PC-3 (cell line): ENCODE measurements around the gene ASB16. TPM values are rescaled to one million over a fixed set of nuclear protein-coding genes. Genes with fewer than 3 reads are reported as not detected.

ENCODE experiments used
- ATAC-seq: fragments of 200-7000 bp; cut with Tn5 transposase; 2 replicates; pipeline ENCODE4 v1.9.1; 2020; ENCODE audit warnings: mild to moderate bottlenecking, moderate library complexity
- BruUV-seq: library from RNA; stranded (reverse); fragments of 400-500 nt; replicated peaks from 2 replicates; lab custom pipeline; 2021; lab: Mats Ljungman, UMichigan
- CTCF ChIA-PET: fragments of 300-600 bp; sonication (Branson Sonifier 250); formaldehyde crosslinking; loops from one replicate; lab custom pipeline; 2022; ENCODE audit warnings: antibody characterized with exemption; lab: Charles Lee
- POLR2A ChIA-PET: fragments of 300-600 bp; sonication (Branson Sonifier 250); formaldehyde crosslinking; loops from one replicate; lab custom pipeline; 2022; ENCODE audit warnings: antibody characterized with exemption; ENCODE audit not compliant: unreplicated experiment; lab: Charles Lee
- DNase-seq: peaks from one replicate; pipeline ENCODE4 v3.0.0-alpha.2; 2015
- H2AFZ ChIP-seq: fragments of 300-600 bp; sonication (generic); 2 replicates; pipeline ENCODE4 v1.6.0; 2016; ENCODE audit warnings: antibody characterized with exemption, low read length
- H3F3A ChIP-seq: fragments of 300-600 bp; sonication (generic); one replicate; pipeline ENCODE4 v1.6.0; 2017; ENCODE audit warnings: antibody characterized with exemption, low read length, control low read depth, mild to moderate bottlenecking; ENCODE audit not compliant: unreplicated experiment
- H3K27ac ChIP-seq: fragments of 300-600 bp; sonication (generic); 2 replicates; pipeline ENCODE4 v1.5.1; 2016; ENCODE audit warnings: mild to moderate bottlenecking, low read length
- H3K27me3 ChIP-seq: fragments of 300-600 bp; sonication (generic); 2 replicates; pipeline ENCODE4 v1.6.1; 2016; ENCODE audit warnings: low read length, mixed read lengths
- H3K36me3 ChIP-seq: fragments of 300-600 bp; sonication (generic); 2 replicates; pipeline ENCODE4 v1.6.1; 2016; ENCODE audit warnings: low read depth, mixed run types, low read length, mixed read lengths
- H3K4me1 ChIP-seq: fragments of 300-600 bp; sonication (generic); 2 replicates; pipeline ENCODE4 v1.5.1; 2016; ENCODE audit warnings: low read length; ENCODE audit not compliant: insufficient read depth
- H3K4me2 ChIP-seq: fragments of 300-600 bp; sonication (generic); 2 replicates; pipeline ENCODE4 v1.6.0; 2016; ENCODE audit warnings: low read length
- H3K4me3 ChIP-seq: fragments of 300-600 bp; sonication (generic); 2 replicates; pipeline ENCODE4 v1.5.1; 2016; ENCODE audit warnings: mild to moderate bottlenecking, low read length, mixed read lengths
- H3K79me2 ChIP-seq: fragments of 300-600 bp; sonication (generic); 2 replicates; pipeline ENCODE4 v1.6.1; 2017; ENCODE audit warnings: low read length, mixed read lengths
- H3K9ac ChIP-seq: fragments of 300-600 bp; sonication (generic); 2 replicates; pipeline ENCODE4 v1.6.0; 2016; ENCODE audit warnings: mild to moderate bottlenecking, low read length
- H3K9me2 ChIP-seq: fragments of 300-600 bp; sonication (generic); replicated peaks from 2 replicates; pipeline ENCODE4 v1.6.1; 2016; ENCODE audit warnings: mixed run types, low read length, mixed read lengths
- H3K9me3 ChIP-seq: fragments of 300-600 bp; sonication (generic); 2 replicates; pipeline ENCODE4 v1.6.1; 2016; ENCODE audit warnings: low read length, mixed read lengths
- H4K20me1 ChIP-seq: fragments of 300-600 bp; sonication (generic); 2 replicates; pipeline ENCODE4 v1.6.1; 2016; ENCODE audit warnings: low read length, mixed read lengths
- EZH2 ChIP-seq: fragments of 300-600 bp; sonication (generic); IDR thresholded peaks from one replicate; pipeline ENCODE4 v1.6.1; 2017; ENCODE audit warnings: antibody characterized with exemption, mild to moderate bottlenecking, low read length; ENCODE audit not compliant: unreplicated experiment
- EZH2phosphoT487 ChIP-seq: fragments of 300-600 bp; sonication (generic); IDR thresholded peaks from 2 replicates; pipeline ENCODE4 v1.6.1; 2018; ENCODE audit warnings: mild to moderate bottlenecking, antibody characterized with exemption, low read length, borderline replicate concordance
- intact Hi-C: fragments of 100-400 bp; cut with micrococcal nuclease; formaldehyde crosslinking; loops from 2 replicates; pipeline ENCODE4 v1.9.0; 2023
- total RNA-seq: library from RNA; depleted of rRNA; stranded (reverse); fragments of >200 nt; gene quantifications from 2 replicates; pipeline ENCODE4 v1.2.3, GENCODE V29; 2014
- TF ChIP-seq, protein P1 (sequence below): fragments of 300-600 bp; sonication (generic); conservative IDR thresholded peaks from 2 replicates; pipeline ENCODE4 v1.5.1; 2017; ENCODE audit warnings: antibody characterized with exemption, low read depth, mild to moderate bottlenecking, low read length

The ASB16 gene
- total RNA-seq, 1 experiment from 2014 or later: 0.51 TPM

DNA sequence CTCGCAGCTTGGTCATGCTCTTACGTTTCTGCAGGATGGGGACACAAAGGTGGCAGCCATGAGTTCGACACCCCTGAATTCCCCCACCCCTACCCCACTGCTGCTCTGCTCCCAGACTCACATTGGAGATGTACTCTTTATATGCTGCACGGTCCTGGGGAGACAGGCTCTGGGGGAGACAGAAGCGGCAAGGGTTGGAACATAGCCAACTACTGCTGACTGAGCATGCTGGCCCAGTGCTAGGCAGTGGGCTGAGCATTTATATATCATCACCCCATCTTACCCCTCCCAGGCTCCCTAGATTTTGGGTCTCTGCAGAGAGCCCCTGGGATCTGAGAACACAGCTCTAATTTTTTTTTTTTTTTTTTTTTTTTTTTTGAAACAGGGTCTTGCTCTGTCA is 37.2 kb downstream of the ASB16 start:
- no TSS peak for BruUV-seq
- Histone ChIP-seq H3K36me3 (peaks cover 35% of the 10 kb centered on the region), H3K27ac (peak overlapping the region; percentile 67), H3K9me2 (no peaks in the 10 kb centered on the region), H3K4me2 (no peak overlapping the region), H3K27me3 (no peaks in the 10 kb centered on the region), H3K9me3 (no peaks in the 10 kb centered on the region), H3F3A (peaks cover 4% of the 10 kb centered on the region), H3K4me1 (peaks cover 51% of the 10 kb centered on the region), H3K9ac (no peak overlapping the region), H4K20me1 (no peaks in the 10 kb centered on the region), H3K4me3 (no peak overlapping the region), H3K79me2 (no peaks in the 10 kb centered on the region), H2AFZ (no peak overlapping the region)
- no peak for ATAC-seq
- ChIA-PET POLR2A (interaction anchor here (0.5 kb wide), 1 partner anchor 8 kb away, joined by 6 read pairs; no protein-coding TSS in a partner anchor), CTCF (interaction anchor here (0.6 to 1.0 kb wide), 6 partner anchors 11 to 568 kb away, joined by 3 to 13 read pairs (median 5); no protein-coding TSS in a partner anchor)
- no peak for TF ChIP-seq EZH2phosphoT487
- TF ChIP-seq EZH2: no peak
- TF ChIP-seq, protein P1, sequence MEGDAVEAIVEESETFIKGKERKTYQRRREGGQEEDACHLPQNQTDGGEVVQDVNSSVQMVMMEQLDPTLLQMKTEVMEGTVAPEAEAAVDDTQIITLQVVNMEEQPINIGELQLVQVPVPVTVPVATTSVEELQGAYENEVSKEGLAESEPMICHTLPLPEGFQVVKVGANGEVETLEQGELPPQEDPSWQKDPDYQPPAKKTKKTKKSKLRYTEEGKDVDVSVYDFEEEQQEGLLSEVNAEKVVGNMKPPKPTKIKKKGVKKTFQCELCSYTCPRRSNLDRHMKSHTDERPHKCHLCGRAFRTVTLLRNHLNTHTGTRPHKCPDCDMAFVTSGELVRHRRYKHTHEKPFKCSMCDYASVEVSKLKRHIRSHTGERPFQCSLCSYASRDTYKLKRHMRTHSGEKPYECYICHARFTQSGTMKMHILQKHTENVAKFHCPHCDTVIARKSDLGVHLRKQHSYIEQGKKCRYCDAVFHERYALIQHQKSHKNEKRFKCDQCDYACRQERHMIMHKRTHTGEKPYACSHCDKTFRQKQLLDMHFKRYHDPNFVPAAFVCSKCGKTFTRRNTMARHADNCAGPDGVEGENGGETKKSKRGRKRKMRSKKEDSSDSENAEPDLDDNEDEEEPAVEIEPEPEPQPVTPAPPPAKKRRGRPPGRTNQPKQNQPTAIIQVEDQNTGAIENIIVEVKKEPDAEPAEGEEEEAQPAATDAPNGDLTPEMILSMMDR: no peak
- intact Hi-C loops: no loop called here
- DNase-seq: no peak

DNA sequence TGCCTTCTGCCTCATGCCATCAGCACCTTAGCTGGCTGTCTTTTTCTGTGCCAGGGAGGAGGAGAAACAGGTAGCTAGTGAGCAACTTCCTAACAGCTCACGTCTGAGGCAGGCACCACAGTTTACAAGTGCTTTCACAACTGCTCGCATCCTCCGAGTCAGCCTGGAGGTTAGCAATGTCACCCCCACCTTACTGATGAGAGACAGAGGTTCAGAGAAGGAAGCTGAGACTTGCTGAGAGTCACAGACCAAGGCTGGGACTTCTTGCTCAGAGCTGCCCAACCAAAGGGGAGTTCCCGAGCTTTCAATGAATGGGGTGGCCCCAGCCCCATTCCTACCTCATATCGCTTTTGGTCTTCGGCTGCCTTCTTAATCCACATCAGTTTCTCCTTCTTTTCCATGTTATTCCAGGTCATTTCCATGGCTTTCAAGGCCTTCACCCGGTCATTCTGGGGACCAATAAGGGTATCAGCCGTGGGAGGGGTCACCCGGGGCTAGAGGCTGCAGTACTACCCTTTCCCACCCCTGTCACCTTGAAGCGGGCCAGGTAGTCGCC is 39.4 kb downstream of the ASB16 start:
- H3K4me2 ChIP-seq: peak overlapping the region; percentile 3; the same call in 1 of the 2 replicates
- no peak for TF ChIP-seq EZH2phosphoT487
- no peak for TF ChIP-seq EZH2
- TF ChIP-seq, protein P1: no peak

More for the DNA sequence above, 39.4 kb downstream of the ASB16 start:
- no peaks in the 10 kb centered on the region for H4K20me1 ChIP-seq
- POLR2A ChIA-PET: interaction anchor here (0.6 to 0.7 kb wide), 2 partner anchors 94 to 146 kb away, joined by 3 to 4 read pairs; no protein-coding TSS in a partner anchor
- peaks cover 51% of the 10 kb centered on the region for H3K36me3 ChIP-seq
- H3K4me3 ChIP-seq: no peak overlapping the region
- DNase-seq (peak; percentile 76), ATAC-seq (peak; percentile 16)
- H3K9me2 ChIP-seq: no peaks in the 10 kb centered on the region
- no peaks in the 10 kb centered on the region for H3F3A ChIP-seq
- no peaks in the 10 kb centered on the region for H3K27me3 ChIP-seq
- no peak overlapping the region for H3K9ac ChIP-seq
- CTCF ChIA-PET: interaction anchor here (0.5 to 1.5 kb wide), 7 partner anchors 8 to 154 kb away, joined by 3 to 11 read pairs (median 4); partner anchors contain the start of genes FAM171A2 and GRN
- H3K4me1 ChIP-seq: peaks cover 34% of the 10 kb centered on the region
- peak overlapping the region; percentile 67 for H3K27ac ChIP-seq
- intact Hi-C loops: loop anchor here (1.0 kb wide), 1 partner anchor 121 kb away; no protein-coding TSS in a partner anchor
- BruUV-seq: TSS peak; percentile 18
- no peaks in the 10 kb centered on the region for H3K79me2 ChIP-seq
- H3K9me3 ChIP-seq: no peaks in the 10 kb centered on the region
- no peak overlapping the region for H2AFZ ChIP-seq
